ENCODE results near the gene RCE1.

The RCE1 gene

DNA sequence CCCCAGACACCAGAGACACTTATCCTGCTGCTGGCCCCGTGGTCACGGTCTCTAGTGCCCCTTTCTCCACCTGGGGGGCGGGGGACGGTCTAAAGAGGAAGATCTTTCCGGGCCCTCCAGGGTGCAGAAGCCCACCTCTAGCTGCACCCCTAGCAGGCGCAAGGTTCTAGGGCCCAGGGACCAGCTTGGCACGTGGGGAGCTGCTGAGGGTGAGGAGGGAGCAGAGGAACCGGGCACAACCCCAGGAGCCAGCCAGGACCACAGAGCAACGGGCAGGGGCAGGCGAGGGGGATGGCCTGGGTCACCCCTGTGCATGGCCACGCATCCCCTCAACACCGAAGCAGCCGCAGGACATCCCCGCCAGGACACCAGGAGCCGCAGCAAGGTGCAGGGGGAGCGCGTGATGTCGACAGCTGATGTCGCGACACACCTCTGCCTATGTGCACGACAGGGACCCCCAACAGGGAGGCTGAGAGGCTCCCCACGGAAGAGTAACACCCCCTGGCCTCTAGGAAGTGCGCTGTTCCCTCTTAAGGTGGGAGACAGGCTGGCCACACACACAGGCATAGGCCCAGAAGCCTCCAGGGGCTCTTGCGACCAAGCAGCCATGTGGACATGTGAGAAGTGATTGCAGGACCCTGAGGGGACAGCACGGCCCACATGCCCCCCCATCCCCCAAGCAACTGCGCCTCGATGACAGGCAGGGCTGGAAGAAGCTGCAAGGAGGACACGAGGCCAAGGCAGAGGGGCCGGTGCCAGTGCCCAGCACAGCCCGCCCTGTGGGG is 18.7 kb downstream of the RCE1 start:
- ChIA-PET CTCF (interaction anchor here (1.1 kb wide), 1 partner anchor 25 kb away, joined by 3 read pairs; no protein-coding TSS in a partner anchor), POLR2A (no interaction called here)
- TF ChIP-seq, protein P1, sequence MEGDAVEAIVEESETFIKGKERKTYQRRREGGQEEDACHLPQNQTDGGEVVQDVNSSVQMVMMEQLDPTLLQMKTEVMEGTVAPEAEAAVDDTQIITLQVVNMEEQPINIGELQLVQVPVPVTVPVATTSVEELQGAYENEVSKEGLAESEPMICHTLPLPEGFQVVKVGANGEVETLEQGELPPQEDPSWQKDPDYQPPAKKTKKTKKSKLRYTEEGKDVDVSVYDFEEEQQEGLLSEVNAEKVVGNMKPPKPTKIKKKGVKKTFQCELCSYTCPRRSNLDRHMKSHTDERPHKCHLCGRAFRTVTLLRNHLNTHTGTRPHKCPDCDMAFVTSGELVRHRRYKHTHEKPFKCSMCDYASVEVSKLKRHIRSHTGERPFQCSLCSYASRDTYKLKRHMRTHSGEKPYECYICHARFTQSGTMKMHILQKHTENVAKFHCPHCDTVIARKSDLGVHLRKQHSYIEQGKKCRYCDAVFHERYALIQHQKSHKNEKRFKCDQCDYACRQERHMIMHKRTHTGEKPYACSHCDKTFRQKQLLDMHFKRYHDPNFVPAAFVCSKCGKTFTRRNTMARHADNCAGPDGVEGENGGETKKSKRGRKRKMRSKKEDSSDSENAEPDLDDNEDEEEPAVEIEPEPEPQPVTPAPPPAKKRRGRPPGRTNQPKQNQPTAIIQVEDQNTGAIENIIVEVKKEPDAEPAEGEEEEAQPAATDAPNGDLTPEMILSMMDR (IDR thresholded peaks at IDR 0.05; ENCODE audit: insufficient read depth, low read length, missing control alignments) = no peak
- no peak for DNase-seq (ENCODE audit: low read depth, low spot score)
- no peak overlapping the region for H3K4me3 ChIP-seq (ENCODE audit: low read depth, low read length)

DNA sequence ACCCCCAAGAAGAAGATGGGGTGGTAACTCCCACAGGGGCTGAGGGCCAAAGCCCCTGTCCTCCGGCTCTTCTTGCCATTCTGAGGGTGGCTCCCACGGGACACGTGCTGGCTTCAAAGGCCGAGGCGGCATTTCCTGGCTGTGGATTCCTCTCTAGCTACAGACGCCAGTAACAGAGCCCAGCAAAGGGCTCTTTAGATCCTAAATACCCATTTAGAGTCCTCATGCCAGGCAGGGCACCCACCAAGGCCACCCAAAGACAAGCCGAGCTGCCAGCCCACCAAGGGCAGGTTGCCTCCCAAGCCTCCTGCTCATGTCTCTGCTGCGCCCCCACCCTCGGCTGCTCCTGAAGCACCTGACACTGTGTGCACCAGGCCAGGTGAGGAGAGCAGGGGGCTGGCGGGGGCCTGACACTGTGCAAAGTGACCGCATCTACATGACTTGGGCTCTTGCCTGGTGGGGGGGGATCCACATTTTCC is 19.4 kb downstream of the RCE1 start:
- no peak for DNase-seq (ENCODE audit: low read depth, low spot score)
- ChIA-PET CTCF (interaction anchor here (1.1 kb wide), 1 partner anchor 25 kb away, joined by 3 read pairs; no protein-coding TSS in a partner anchor), POLR2A (no interaction called here)
- H3K4me3 ChIP-seq (ENCODE audit: low read depth, low read length) = no peak overlapping the region
- TF ChIP-seq, protein P1 (IDR thresholded peaks at IDR 0.05; ENCODE audit: insufficient read depth, low read length, missing control alignments) = no peak

DNA sequence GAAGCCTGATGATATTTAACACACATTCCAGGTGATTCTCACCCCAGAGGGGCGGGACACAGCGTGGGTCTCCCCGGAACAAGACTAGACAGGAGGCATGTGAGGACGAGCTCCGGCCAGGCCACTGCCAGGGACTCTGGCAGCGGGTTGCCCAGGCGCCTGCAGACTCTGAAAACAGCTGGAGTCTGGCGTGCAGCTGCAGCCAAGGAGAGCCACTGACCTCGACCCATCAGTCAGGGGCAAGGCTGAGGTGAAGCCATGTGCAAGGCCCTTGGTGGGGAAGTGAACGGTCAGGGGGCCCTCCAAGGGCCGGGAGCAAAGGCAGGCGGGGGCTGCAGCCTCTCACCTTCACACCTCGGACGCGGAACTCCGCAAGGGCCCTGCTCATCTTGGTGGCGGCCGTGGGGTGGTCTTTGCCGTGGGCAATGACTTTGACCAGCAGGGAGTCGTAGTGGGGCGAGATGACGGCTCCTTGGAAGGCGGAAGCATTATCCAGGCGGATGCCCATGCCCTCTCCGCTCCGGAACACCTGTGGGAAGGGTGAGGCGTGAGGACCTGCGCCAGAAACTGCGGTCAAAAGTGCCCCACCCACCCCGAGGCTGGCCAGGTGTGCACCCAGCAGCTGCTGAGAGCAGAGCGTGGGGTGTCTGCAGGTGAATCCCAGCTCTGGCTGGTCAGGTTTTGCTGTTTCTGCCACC is 20.3 kb downstream of the RCE1 start:
- CTCF ChIA-PET = interaction anchor here (0.6 to 1.1 kb wide), 2 partner anchors 20 to 244 kb away, joined by 4 to 5 read pairs; no protein-coding TSS in a partner anchor
- POLR2A ChIA-PET = no interaction called here
- H3K4me3 ChIP-seq (ENCODE audit: low read depth, low read length) = no peak overlapping the region
- no peak for DNase-seq (ENCODE audit: low read depth, low spot score)
- TF ChIP-seq, protein P1 (IDR thresholded peaks at IDR 0.05; ENCODE audit: insufficient read depth, low read length, missing control alignments) = no peak

DNA sequence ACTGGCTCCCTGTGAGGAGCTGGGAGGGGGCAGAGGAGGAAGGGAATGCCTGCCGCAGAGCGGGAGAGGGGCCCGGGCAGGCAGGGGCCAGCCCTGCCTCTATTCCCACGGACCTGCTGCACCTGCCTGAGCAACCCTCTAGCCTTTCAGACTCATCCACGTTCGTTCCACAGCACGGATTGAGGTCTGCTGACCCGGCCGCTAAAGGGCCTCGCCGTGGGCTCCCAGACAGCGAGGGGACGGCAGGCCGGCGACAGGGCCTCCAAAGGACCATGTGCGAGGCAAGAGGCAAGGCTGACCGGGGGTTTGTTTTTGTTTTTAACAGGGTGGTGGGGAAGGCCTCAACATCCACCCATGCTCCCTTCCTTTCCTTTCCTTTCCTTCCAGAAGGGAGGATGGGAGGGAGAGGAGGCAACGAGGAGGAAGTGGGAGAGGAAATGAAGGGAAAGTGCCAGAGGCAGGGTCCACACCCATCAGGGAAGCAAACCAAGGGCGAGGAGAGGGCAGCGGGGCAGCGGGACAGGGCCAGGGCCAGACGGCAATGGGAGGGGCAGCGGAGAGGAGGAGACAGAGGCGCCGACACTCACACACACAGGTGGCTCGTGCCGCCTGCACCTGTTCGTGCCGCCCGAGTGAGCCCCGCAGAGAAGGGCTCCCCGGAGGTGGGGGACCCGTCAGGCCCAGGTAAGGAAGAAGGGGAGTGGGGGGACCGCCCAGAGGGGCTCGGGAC is 21.1 kb downstream of the RCE1 start:
- TF ChIP-seq, protein P1 (IDR thresholded peaks at IDR 0.05; ENCODE audit: insufficient read depth, low read length, missing control alignments) = no peak
- ChIA-PET POLR2A (no interaction called here), CTCF (interaction anchor here (0.6 to 1.5 kb wide), 4 partner anchors 17 to 243 kb away, joined by 3 to 5 read pairs (median 4); no protein-coding TSS in a partner anchor)
- DNase-seq (ENCODE audit: low read depth, low spot score) = no peak
- H3K4me3 ChIP-seq (ENCODE audit: low read depth, low read length) = no peak overlapping the region

DNA sequence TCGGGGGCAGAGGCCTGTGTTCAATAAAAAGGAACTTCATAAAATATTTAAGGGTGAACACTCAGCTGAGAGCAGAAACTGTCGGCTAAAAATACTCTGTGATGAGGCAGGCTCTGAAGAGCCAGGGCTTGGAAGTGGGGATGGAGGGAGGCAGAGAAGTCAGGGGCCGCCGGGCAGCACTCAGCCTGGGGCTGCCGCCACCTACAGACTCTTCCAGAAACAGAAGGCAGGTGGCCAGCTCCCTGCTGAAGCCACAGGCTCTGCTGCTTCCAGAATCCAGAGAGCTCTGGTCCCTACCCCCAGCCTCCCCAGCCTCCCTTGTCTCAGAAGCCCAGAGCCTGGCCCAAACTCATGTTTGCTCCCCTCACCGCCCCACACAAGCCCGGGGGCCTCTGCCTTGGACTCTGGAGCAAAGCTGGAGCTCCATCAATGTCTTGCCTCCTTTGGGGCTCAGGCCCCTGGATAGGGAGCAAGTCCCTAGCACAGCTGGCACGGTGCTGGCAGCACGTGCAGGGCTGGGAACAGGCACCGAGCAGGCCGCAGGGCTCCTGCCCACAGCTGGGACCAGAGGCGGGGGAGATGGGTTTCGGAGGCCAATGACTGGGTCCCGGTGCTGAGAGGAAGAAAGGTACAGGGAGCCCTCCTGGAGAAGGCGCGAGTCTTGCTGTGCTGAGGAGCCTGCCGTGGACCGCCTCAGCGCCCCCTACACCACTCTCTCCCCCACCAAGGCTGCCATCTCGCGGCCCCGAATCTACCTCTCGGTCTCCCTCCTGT is 21.9 kb downstream of the RCE1 start:
- TF ChIP-seq, protein P1 (IDR thresholded peaks at IDR 0.05; ENCODE audit: insufficient read depth, low read length, missing control alignments) = no peak
- DNase-seq (ENCODE audit: low read depth, low spot score) = no peak
- ChIA-PET POLR2A (no interaction called here), CTCF (interaction anchor here (0.9 to 1.5 kb wide), 3 partner anchors 16 to 19 kb away, joined by 3 read pairs; no protein-coding TSS in a partner anchor)
- H3K4me3 ChIP-seq (ENCODE audit: low read depth, low read length) = no peak overlapping the region
